ENCODE measurements around the gene C19orf67.
A peak's percentile ranks its signal among the peaks of the same experiment; 100 is the strongest.

GRCh38 chr19:14089662-14090508, 4.3 kb upstream of the C19orf67 start:
- TF ChIP-seq CTCF (IDR thresholded peaks at IDR 0.05): peak in 2 of 6 experiments; percentile 11 to 41
- no peak for TF ChIP-seq POLR2A (IDR thresholded peaks at IDR 0.05)
